ENCODE data around the gene PCDH15. TPM values are rescaled to one million over a fixed set of nuclear protein-coding genes. Genes with fewer than 3 reads are reported as not detected.

PCDH15 gene
- total and polyA plus RNA-seq, 2 of the 8 experiments (the other 6 are each of a cell fraction or from before 2014, with no cell fraction given): 0.11 TPM; not detected in 1

- no peak overlapping the region for H4K91ac ChIP-seq (replicated peaks; ENCODE audit: insufficient read length, low read length)
- no peak overlapping the region for H2BK120ac ChIP-seq (replicated peaks; ENCODE audit: low read depth, low read length)
- H3K9ac ChIP-seq (replicated peaks in 1 of 4; ENCODE audit: extremely low read depth in 1 of 4, low read depth in 3 of 4, low read length in 3 of 4): no peak overlapping the region
- H3K36me3 ChIP-seq (ENCODE audit: control insufficient read depth in 2 of 4, insufficient read depth in 4 of 4, low read length in 3 of 4): no peaks in the 10 kb centered on the region
- H3K79me2 ChIP-seq (ENCODE audit: control insufficient read depth in 1 of 2, insufficient read depth in 2 of 2, low read length in 2 of 2): no peaks in the 10 kb centered on the region
- H2BK15ac ChIP-seq (ENCODE audit: low read length): no peak overlapping the region
- no peak overlapping the region for H4K5ac ChIP-seq (ENCODE audit: insufficient read length, low read depth, low read length)
- H3K4me2 ChIP-seq (ENCODE audit: insufficient read depth in 1 of 2, low read depth in 2 of 2, low read length in 2 of 2): no peak overlapping the region
- no peak overlapping the region for H2AK5ac ChIP-seq (ENCODE audit: low read depth, low read length)
- H3K23me2 ChIP-seq (ENCODE audit: low read depth, low read length): no peaks in the 10 kb centered on the region
- H3K18ac ChIP-seq (ENCODE audit: extremely low read depth, low read length): no peak overlapping the region
- no peaks in the 10 kb centered on the region for H3K27me3 ChIP-seq (replicated peaks in 1 of 4; ENCODE audit: control insufficient read depth in 3 of 4, extremely low read depth in 1 of 4, insufficient read depth in 3 of 4, low read length in 3 of 4)
- H4K8ac ChIP-seq (ENCODE audit: extremely low read depth, insufficient read depth, low read length): no peak overlapping the region
- H3K27ac ChIP-seq (ENCODE audit: low read depth, low read length): no peak overlapping the region
- no peak for DNase-seq (ENCODE audit: low read depth in 1 of 2, low spot score in 2 of 2)
- H3K14ac ChIP-seq (ENCODE audit: insufficient read length): no peak overlapping the region
- CTCF ChIA-PET (ENCODE audit: partially characterized antibody): no interaction called here
- H2BK20ac ChIP-seq (ENCODE audit: low read length): no peak overlapping the region
- POLR2A ChIA-PET (ENCODE audit: partially characterized antibody): no interaction called here
- no peaks in the 10 kb centered on the region for H4K20me1 ChIP-seq (replicated peaks in 1 of 2; ENCODE audit: control insufficient read depth in 1 of 2, insufficient read depth in 2 of 2, low read length in 2 of 2)
- no peak overlapping the region for H2BK5ac ChIP-seq (ENCODE audit: low read depth, low read length)
- H3K23ac ChIP-seq (ENCODE audit: insufficient read length): no peak overlapping the region
- FAIRE-seq: no peak
- H3K4me1 ChIP-seq (replicated peaks in 1 of 4; ENCODE audit: control insufficient read depth in 3 of 4, insufficient read depth in 4 of 4, low read length in 3 of 4): no peaks in the 10 kb centered on the region
- H3K9me3 ChIP-seq (ENCODE audit: insufficient read depth in 2 of 2, low read depth in 1 of 2, low read length in 1 of 2): no peaks in the 10 kb centered on the region
- no peak overlapping the region for H3K4me3 ChIP-seq (ENCODE audit: extremely low read depth in 1 of 4, insufficient read depth in 2 of 4, low read depth in 3 of 4, low read length in 4 of 4)
- no peaks in the 10 kb centered on the region for H3K79me1 ChIP-seq (ENCODE audit: low read depth, low read length)
- no peak overlapping the region for H3K4ac ChIP-seq (replicated peaks; ENCODE audit: insufficient read length, low read depth, low read length)
- H2AFZ ChIP-seq (ENCODE audit: low read length): no peak overlapping the region
- H2BK12ac ChIP-seq (ENCODE audit: low read depth, low read length): no peak overlapping the region
- 95% methylated on average over 1 of the region's 1 CpG; no CpG with 5 or more reads in 1 of the 2 experiments for WGBS, 2 experiments (ENCODE audit: extremely low coverage in 1 of 2, insufficient coverage in 1 of 2, insufficient read length in 1 of 2, insufficient replicate concordance in 2 of 2, low coverage in 1 of 2, low lambda C conversion rate in 2 of 2, missing lambda C conversion rate in 1 of 2)
- no peak overlapping the region for H3K56ac ChIP-seq (replicated peaks; ENCODE audit: insufficient read length, low read depth, low read length)
- TF ChIP-seq HDAC2 (IDR thresholded peaks at IDR 0.05; ENCODE audit: borderline replicate concordance in 1 of 2, low read depth in 2 of 2, low read length in 2 of 2) (no peak), KDM4A (IDR thresholded peaks at IDR 0.05; ENCODE audit: low read depth, low read length, severe bottlenecking) (no peak), JUND (IDR thresholded peaks at IDR 0.05; ENCODE audit: low read length) (no peak), CBX8 (IDR thresholded peaks at IDR 0.05; ENCODE audit: borderline replicate concordance, low read depth, low read length) (no peak), TAF7 (optimal IDR thresholded peaks at IDR 0.05; ENCODE audit: borderline replicate concordance, low read depth, low read length) (no peak), SP1 (IDR thresholded peaks at IDR 0.05; ENCODE audit: low read depth, low read length) (no peak), BRCA1 (IDR thresholded peaks at IDR 0.05; ENCODE audit: low read depth, low read length) (no peak), FOSL1 (IDR thresholded peaks at IDR 0.05; ENCODE audit: insufficient read depth, low read depth, low read length) (no peak), YY1 (IDR thresholded peaks at IDR 0.05; ENCODE audit: low read depth, low read length) (no peak), RXRA (IDR thresholded peaks at IDR 0.05; ENCODE audit: insufficient read depth, low read depth, low read length) (no peak), ATF3 (IDR thresholded peaks at IDR 0.05; ENCODE audit: insufficient read depth, low read depth, low read length) (no peak), ZNF274 (IDR thresholded peaks at IDR 0.05; ENCODE audit: borderline replicate concordance, extremely low read depth, low read length) (no peak), GTF2F1 (IDR thresholded peaks at IDR 0.05; ENCODE audit: borderline replicate concordance, low read depth, low read length) (no peak)
Observed at GRCh38 chr10:54728511-54728910, 72.5 kb downstream of the PCDH15 start.
